HG03520 (cell line): ENCODE results near the gene TEAD2.

Experiments
- ATAC-seq: cut with Tn5 transposase; IDR thresholded peaks from one replicate; pipeline ENCODE4 v1.9.1; 2021; ENCODE audit warnings: mild to moderate bottlenecking, moderate library complexity; ENCODE audit not compliant: unreplicated experiment

The TEAD2 gene

DNA sequence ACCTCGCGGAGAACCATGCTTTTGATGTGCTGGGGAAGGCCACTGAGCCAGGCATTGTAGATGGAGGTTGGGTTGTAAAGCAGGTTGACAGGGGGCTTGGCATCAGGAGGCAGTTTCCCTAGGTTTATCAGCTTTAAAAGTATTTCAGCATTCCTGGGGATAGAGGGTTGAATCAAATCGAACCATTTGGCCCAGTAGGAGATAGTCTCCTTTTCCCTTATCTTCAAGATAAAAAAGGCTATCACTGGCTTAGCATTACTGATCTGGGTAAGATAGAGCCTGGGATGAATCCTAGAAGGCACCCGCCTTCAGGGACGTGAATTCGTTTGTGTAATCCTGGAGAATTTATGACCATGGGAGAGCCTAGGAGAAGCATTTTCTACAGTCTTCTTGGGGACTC lies 67.8 kb downstream of the TEAD2 start:
- ATAC-seq, result no peak
